ENCODE results near the gene TSHR.
A peak's percentile ranks its signal among the peaks of the same experiment; 100 is the strongest.
"Not testable (repeated sequence)": the region's sequence is repeated elsewhere in the genome, so short reads cannot be mapped to it uniquely, and the experiment has no call there.

The TSHR gene

DNA sequence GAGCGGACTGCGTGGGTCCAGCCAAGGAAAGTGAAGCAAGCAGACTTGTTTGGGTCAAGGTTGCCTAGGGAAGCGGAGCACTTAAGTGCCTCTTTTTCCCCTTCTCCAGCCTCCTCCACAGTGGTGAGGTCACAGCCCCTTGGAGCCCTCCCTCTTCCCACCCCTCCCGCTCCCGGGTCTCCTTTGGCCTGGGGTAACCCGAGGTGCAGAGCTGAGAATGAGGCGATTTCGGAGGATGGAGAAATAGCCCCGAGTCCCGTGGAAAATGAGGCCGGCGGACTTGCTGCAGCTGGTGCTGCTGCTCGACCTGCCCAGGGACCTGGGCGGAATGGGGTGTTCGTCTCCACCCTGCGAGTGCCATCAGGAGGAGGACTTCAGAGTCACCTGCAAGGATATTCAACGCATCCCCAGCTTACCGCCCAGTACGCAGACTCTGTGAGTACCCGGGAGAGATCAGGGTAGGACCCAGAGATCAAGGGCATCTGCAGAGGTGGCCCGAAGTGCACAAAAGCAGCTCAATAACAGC, at the start of gene TSHR:
Gene TSHR (plus strand): TSS at position 206 of the 526 bp plus-strand sequence. CDS start 60 bp downstream, at position 266.
- H3K27ac Mint-ChIP-seq = no peak within 1 kb of the TSS
- no peaks in the 10 kb centered on the region for H3K9me3 Mint-ChIP-seq
- peaks cover 41% of the 10 kb centered on the region for H3K4me1 Mint-ChIP-seq
- no peaks in the 10 kb centered on the region for H3K36me3 Mint-ChIP-seq (ENCODE audit: low read depth)
- ATAC-seq (no peak), DNase-seq (no peak)
- H3K4me3 Mint-ChIP-seq = peak within 1 kb of the TSS; percentile 79
- peaks cover 12% of the 10 kb centered on the region for H3K27me3 Mint-ChIP-seq

DNA sequence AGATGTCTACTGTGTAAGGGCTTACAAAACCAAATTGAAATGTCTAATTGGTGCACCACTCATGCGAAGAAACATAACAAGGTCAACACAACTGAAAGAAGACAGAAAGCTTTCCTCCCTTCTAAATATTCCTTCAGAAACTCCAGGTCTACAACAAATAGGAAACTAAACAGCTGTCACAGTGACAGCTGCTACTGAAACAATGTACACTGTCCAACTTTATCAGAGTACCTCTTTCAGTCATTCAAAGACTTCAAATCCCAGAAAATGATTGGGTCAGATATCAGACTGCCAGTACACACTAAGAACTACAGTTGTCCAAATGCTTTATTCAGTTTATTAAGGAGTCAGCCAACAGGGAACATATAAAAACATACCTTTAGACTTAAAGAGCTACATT, 49.1 kb upstream of the TSHR start:
- Mint-ChIP-seq H3K4me1 (peaks cover 2% of the 10 kb centered on the region), H3K27me3 (no peaks in the 10 kb centered on the region), H3K4me3 (no peak overlapping the region), H3K36me3 (ENCODE audit: low read depth) (peaks cover 25% of the 10 kb centered on the region), H3K27ac (no peak overlapping the region), H3K9me3 (no peaks in the 10 kb centered on the region)
- DNase-seq (no peak), ATAC-seq (no peak)

DNA sequence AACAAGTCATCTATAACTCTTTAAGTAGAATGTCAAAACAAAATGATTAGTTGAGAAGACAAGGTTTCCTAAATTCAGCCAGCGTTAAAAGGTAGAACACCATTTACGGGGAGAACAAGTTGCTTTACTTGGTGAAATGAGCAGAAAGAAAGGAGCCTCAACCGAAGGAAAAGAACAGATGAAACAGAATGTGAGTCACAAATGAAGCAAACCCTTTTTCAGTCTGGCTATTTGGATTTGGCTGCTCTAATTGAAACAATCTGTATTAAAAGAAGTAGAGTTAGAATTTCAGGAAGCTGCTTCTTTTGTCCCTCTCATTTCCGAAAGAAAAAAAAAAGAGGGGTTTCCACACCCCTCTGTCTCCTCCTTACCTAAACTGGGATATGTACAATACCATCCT, 48.5 kb upstream of the TSHR start:
- Mint-ChIP-seq H3K36me3 (ENCODE audit: low read depth) (peaks cover 22% of the 10 kb centered on the region), H3K4me1 (peaks cover 2% of the 10 kb centered on the region), H3K27ac (no peak overlapping the region), H3K4me3 (no peak overlapping the region), H3K27me3 (no peaks in the 10 kb centered on the region), H3K9me3 (no peaks in the 10 kb centered on the region)
- DNase-seq = no peak
- ATAC-seq = no peak

DNA sequence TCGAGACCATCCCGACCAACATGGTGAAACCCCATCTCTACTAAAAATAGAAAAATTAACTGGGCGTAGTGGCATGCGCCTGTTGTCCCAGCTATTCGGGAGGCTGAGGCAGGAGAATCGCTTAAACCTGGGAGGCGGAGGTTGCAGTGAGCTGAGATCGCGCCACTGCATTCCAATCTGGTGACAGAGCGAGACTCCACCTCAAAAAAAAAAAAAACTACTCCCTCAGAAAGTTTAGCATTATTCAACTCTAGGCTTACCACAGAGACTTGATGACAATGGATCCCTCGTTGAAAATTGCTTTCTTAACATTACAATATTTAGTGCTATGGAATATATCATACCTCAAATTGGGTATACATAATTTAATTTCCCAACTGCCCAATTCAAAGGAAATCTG, 43.4 kb upstream of the TSHR start:
- H3K36me3 Mint-ChIP-seq (ENCODE audit: low read depth) = peaks cover 18% of the 10 kb centered on the region
- H3K27ac Mint-ChIP-seq, ATAC-seq, H3K27me3 Mint-ChIP-seq, H3K4me3 Mint-ChIP-seq, DNase-seq, H3K4me1 Mint-ChIP-seq, H3K9me3 Mint-ChIP-seq: not testable (repeated sequence)

DNA sequence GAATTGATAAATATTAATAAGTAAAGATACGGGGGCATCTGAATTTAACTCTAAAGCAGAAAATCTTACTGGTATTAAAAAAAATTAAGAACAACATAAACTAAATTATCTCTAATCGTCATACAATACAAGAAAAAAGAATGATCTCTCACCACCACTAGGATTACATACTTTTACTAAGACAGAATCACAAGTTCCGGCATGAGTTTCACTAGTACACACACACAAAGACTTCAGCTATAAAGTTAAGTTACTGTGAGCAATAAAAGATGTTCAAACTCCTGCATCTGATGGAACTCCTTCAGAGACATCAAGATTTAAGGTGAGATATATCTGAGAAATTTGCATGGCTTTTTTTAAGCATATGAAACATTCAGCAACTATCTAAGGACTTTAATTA, 35.8 kb upstream of the TSHR start:
- Mint-ChIP-seq H3K9me3 (no peaks in the 10 kb centered on the region), H3K36me3 (ENCODE audit: low read depth) (peaks cover 17% of the 10 kb centered on the region), H3K27me3 (no peaks in the 10 kb centered on the region), H3K4me1 (peaks cover 2% of the 10 kb centered on the region), H3K4me3 (no peak overlapping the region), H3K27ac (no peak overlapping the region)
- ATAC-seq = no peak
- DNase-seq = no peak

DNA sequence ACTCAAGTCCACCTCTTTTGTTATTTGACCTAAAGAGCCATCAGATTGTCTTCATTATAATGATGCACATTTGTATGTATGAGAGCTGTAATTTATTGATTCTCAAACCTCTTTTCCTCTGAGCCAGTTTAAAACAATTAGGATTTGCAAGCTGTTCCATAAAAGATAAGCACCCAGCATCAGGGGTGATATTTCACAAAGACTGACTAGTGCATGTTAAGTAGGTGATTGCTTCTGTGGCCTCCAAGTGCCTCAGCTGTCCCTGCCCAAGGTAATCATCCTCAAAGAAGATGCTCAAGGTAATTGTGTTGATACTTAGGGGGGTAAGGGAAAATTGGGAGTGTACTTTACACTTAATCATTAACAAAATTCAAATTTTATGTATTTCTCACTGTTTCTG, 32.1 kb upstream of the TSHR start:
- no peaks in the 10 kb centered on the region for H3K27me3 Mint-ChIP-seq
- peaks cover 11% of the 10 kb centered on the region for H3K36me3 Mint-ChIP-seq (ENCODE audit: low read depth)
- ATAC-seq (no peak), DNase-seq (no peak)
- no peak overlapping the region for H3K27ac Mint-ChIP-seq
- H3K4me1 Mint-ChIP-seq = no peaks in the 10 kb centered on the region
- H3K9me3 Mint-ChIP-seq = no peaks in the 10 kb centered on the region
- no peak overlapping the region for H3K4me3 Mint-ChIP-seq

DNA sequence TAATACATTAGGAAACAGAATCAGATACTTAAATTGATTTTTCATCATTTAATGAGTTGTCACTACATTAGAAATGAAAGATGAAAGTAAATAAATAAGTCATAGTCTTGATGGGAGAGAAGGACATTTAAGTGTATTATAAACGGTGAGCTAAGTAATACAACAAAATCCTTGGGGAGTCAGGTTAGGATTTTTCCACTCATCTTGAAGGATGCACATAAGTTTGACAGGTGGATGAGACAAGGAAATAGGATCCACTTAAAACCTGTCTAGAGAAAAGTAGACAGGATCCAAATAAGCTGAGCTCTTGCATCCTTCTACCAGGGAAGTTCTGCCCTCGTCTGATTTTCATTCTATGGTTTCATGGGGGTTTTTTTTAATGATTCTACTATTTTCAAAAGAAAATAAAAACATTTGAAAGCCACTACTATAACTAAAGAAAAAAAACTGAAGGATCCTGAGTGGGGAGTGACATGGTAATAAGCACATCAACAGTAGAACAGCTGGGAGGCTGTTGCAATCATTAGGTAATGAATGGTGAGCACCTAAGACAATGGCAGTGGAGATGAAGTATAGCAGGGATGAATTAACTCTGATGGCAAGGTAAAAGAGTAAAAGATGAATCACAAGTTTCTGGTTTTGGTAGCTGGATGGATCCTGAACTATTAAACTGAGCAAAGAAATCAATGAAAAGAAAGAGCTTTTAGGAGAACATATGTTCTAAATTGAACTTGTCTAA, 30.9 kb upstream of the TSHR start:
- Mint-ChIP-seq H3K27ac (no peak overlapping the region), H3K36me3 (ENCODE audit: low read depth) (peaks cover 22% of the 10 kb centered on the region), H3K27me3 (no peaks in the 10 kb centered on the region), H3K4me1 (peaks cover 4% of the 10 kb centered on the region), H3K9me3 (no peaks in the 10 kb centered on the region), H3K4me3 (no peak overlapping the region)
- ATAC-seq (no peak), DNase-seq (no peak)

DNA sequence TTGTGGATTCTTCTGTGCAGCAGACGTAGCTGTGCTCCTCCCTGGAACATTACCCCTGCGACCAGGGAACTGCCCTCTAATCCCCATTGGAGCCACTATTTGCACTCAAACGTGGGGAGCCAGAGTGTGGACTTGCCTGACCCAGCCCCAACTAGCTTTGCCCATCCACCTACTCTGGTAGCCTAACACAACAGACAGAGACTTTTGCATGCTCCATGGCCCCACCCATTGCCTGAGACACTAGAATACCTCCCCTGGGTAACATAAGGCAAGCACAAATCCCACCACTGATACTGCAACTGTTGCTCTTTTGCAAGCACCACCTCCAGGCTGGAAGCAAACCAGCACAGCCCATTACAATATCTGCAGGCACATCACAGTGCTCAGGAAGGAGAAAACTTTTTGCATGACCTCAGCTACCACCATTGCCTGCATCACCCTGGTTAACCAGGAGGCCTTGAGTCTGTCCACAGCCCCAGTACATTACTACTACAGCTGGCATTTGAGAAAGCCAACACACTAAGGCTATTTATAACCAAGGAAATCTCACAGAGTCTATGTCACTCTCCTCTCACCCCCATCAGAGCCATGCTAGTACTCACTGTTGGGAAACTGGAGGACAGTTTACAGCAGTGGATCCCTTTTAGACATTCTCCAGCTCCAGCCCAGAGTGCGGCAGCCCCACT, 28.9 kb upstream of the TSHR start:
- no peak for DNase-seq
- no peak for ATAC-seq
- no peak overlapping the region for H3K4me3 Mint-ChIP-seq
- no peaks in the 10 kb centered on the region for H3K9me3 Mint-ChIP-seq
- H3K4me1 Mint-ChIP-seq = peaks cover 21% of the 10 kb centered on the region
- no peak overlapping the region for H3K27ac Mint-ChIP-seq
- peaks cover 33% of the 10 kb centered on the region for H3K36me3 Mint-ChIP-seq (ENCODE audit: low read depth)
- no peaks in the 10 kb centered on the region for H3K27me3 Mint-ChIP-seq

DNA sequence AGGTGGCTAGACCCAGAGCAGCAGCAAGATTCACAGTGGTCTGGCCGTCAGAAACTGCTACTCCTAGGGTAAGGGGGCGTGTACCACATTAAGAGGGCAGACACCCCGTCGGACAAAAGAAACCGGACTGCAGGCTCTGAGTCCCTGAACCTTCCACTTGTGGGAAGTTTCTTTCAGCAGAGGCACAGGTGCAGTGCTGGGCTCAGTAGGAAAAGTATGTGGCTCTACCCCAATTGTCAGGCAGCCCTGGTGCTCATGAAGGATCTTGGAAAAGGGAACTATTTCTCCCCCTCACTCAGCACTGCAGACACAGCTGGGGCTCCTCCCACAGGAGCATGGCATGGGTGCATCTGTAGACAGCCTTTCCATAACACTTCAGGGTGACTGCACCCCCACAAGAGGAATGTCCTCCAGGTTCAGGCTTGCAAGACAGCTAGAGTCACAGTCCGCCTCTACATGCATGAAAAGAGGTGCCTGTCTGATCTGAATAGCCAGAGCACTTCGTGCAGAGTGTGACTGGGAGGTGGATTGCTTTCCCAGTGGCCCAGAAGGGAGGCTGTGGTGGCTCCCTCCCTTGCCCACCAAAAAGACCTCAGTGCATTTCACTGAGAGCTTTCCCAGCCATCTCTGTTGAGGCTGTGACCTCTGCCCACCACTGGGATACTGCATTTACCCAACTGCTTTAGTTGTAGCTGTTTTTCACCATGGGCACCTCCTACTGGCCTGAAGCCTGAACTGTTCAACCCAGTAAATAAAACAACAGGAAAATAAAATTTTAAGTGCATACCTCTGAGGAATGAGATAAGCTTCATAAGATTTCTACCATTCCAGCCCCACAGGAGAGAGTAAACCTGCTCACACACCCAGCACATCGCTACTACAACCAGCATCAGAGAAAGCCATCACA, 28.1 kb upstream of the TSHR start:
- no peaks in the 10 kb centered on the region for H3K9me3 Mint-ChIP-seq
- no peak overlapping the region for H3K4me3 Mint-ChIP-seq
- ATAC-seq (no peak), DNase-seq (no peak)
- H3K27ac Mint-ChIP-seq = no peak overlapping the region
- no peaks in the 10 kb centered on the region for H3K27me3 Mint-ChIP-seq
- peaks cover 38% of the 10 kb centered on the region for H3K36me3 Mint-ChIP-seq (ENCODE audit: low read depth)
- H3K4me1 Mint-ChIP-seq = peaks cover 29% of the 10 kb centered on the region

DNA sequence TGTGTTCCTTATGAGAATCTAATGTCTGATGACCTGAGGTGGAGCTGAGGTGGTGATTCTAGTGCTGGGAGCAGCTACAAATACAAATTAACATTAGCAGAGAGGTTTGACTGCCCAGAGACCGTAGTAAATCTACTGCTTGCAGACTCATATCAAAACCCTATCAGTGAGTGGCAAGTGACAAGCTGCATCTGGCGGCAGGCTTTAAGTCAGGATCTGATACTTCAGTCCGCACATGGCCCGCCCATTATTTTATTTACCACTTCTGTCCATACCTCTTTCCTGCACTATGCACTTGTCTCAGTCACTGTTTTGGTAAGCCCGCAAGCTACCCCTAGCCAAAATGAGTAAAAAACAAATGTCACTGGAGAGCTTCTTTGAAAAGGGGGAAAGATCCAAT, 25.3 kb upstream of the TSHR start:
- H3K4me3 Mint-ChIP-seq = peak overlapping the region; percentile 49
- ATAC-seq (no peak), DNase-seq (no peak)
- H3K36me3 Mint-ChIP-seq (ENCODE audit: low read depth) = peaks cover 35% of the 10 kb centered on the region
- peaks cover 29% of the 10 kb centered on the region for H3K4me1 Mint-ChIP-seq
- no peaks in the 10 kb centered on the region for H3K27me3 Mint-ChIP-seq
- no peaks in the 10 kb centered on the region for H3K9me3 Mint-ChIP-seq
- H3K27ac Mint-ChIP-seq = peak overlapping the region; percentile 74

DNA sequence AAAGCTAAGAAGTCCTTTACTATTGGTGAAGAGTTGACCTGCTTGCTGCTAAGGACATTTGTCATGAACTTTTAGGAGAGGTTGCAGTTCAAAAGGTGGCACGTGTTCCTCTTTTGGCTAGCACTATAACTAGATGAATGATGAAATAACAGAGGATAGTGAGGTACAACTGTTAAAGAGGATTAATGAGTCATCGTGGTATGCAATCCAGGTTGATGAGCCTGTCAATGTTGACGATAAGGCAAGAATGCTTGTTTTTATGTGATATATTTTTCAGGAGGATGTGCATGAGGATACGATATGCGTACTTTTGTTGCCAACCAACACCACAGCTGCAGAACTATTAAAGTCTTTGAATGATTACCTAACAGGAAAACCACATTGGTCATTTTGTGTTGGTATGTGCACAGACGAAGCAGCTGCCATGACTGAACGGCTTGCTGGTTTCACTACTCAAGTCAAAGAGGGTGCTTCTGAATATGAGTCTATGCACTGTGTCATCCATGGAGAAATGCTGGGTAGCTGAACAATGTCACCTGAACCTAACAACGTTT, 24.5 kb upstream of the TSHR start:
- DNase-seq = peak; percentile 28
- peaks cover 36% of the 10 kb centered on the region for H3K36me3 Mint-ChIP-seq (ENCODE audit: low read depth)
- ATAC-seq = peak; percentile 98
- peaks cover 29% of the 10 kb centered on the region for H3K4me1 Mint-ChIP-seq
- H3K27me3 Mint-ChIP-seq = no peaks in the 10 kb centered on the region
- peak overlapping the region; percentile 74 for H3K27ac Mint-ChIP-seq
- no peaks in the 10 kb centered on the region for H3K9me3 Mint-ChIP-seq
- H3K4me3 Mint-ChIP-seq = peak overlapping the region; percentile 43

DNA sequence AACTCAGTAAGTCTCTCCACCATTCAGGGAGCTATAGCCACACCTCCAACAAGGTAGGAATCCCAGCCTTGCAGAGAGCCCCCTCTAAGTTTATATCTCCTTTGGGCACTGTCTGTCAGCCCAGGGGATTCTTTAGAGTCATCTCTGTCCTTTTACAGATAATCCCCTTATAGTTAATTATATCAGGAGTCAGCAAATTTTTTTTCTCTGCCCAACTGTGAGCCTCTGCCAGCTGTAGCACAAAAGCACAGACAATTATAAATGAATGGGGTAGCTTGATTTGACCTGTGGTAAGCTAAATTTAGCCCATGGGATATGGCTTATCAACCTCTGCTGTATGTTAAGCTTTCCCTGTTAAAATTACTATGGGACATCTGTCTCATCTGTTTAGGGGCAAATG, 22.1 kb upstream of the TSHR start:
- peaks cover 29% of the 10 kb centered on the region for H3K4me1 Mint-ChIP-seq
- no peak overlapping the region for H3K4me3 Mint-ChIP-seq
- no peak for ATAC-seq
- H3K27me3 Mint-ChIP-seq = no peaks in the 10 kb centered on the region
- H3K36me3 Mint-ChIP-seq (ENCODE audit: low read depth) = peaks cover 36% of the 10 kb centered on the region
- no peaks in the 10 kb centered on the region for H3K9me3 Mint-ChIP-seq
- no peak overlapping the region for H3K27ac Mint-ChIP-seq
- DNase-seq = no peak

DNA sequence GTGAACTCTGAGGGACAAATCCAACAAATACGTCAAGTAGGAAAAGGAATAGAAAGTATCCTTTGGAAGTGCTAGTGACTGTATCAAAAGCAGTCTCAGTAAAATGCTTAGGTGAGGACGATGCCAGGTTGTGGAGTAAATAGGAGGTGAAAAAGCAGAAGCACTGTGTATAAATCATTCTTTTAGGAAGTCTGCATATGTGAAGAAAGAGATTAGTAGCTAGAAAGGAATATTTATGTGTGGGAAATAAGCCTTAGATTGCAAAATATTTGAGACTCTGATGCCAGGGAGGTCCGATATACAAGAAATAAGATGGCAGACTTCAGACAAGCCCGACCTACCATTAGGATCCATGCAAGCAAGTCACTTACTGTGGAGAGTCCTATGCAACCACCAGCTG, 21.7 kb upstream of the TSHR start:
- H3K4me1 Mint-ChIP-seq = peaks cover 29% of the 10 kb centered on the region
- H3K27me3 Mint-ChIP-seq = no peaks in the 10 kb centered on the region
- H3K27ac Mint-ChIP-seq = no peak overlapping the region
- no peak for DNase-seq
- H3K4me3 Mint-ChIP-seq = no peak overlapping the region
- no peak for ATAC-seq
- peaks cover 32% of the 10 kb centered on the region for H3K36me3 Mint-ChIP-seq (ENCODE audit: low read depth)
- no peaks in the 10 kb centered on the region for H3K9me3 Mint-ChIP-seq

DNA sequence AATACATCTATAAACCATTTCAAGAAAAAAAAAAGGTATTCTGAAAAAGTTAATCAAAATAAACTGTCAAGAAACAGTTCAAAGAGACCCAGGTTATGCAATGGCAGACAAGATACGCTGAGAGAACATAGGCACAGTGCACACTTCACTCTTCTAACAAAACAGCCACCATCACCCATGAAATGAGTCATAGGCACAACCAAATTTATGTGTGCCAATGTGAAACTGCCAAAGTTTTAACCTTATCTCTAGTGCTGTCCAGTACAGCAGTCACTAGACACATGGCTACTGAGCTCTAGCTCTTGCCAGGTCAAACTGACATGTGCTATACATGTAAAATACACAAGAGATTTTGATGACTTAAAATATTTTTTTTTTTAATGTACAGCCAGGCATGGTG, 15.3 kb upstream of the TSHR start:
- H3K36me3 Mint-ChIP-seq (ENCODE audit: low read depth) = peaks cover 5% of the 10 kb centered on the region
- no peaks in the 10 kb centered on the region for H3K9me3 Mint-ChIP-seq
- H3K4me3 Mint-ChIP-seq = peak overlapping the region; percentile 69
- ATAC-seq (peak; percentile 37), DNase-seq (no peak)
- no peaks in the 10 kb centered on the region for H3K27me3 Mint-ChIP-seq
- peaks cover 31% of the 10 kb centered on the region for H3K4me1 Mint-ChIP-seq
- peak overlapping the region; percentile 39 for H3K27ac Mint-ChIP-seq

Data from activated naive CD8-positive, alpha-beta T cell treated with anti-CD3 and anti-CD28 coated beads, Interleukin-2, amount 50 U/mL, for 24 hours (primary cell).